Duodenal mucosa (tissue), 2 donors: ENCODE data around the gene PTPRN2.
A peak's percentile ranks its signal among the peaks of the same experiment; 100 is the strongest.
"Not testable (repeated sequence)": the region's sequence is repeated elsewhere in the genome, so short reads cannot be mapped to it uniquely, and the experiment has no call there.

Source experiments
- H3K27ac ChIP-seq: one replicate; pipeline ENCODE4 v1.7.0; 2013; ENCODE audit warnings: low read depth, low read length
- H3K27me3 ChIP-seq, 2 donors: one replicate each; pipeline ENCODE4 v1.7.0; 2013; ENCODE audit warnings: low read length in 2 of 2, control low read depth in 1 of 2; ENCODE audit not compliant: insufficient read depth in 2 of 2, control insufficient read depth in 1 of 2
- H3K36me3 ChIP-seq, 2 donors: one replicate each; pipeline ENCODE4 v1.7.0; 2013; ENCODE audit warnings: low read length in 2 of 2, control low read depth in 1 of 2; ENCODE audit not compliant: insufficient read depth in 2 of 2, control insufficient read depth in 1 of 2
- H3K4me1 ChIP-seq, 2 donors: one replicate each; pipeline ENCODE4 v1.7.0; 2013; ENCODE audit warnings: low read length in 2 of 2, control low read depth in 1 of 2; ENCODE audit not compliant: insufficient read depth in 2 of 2, control insufficient read depth in 1 of 2
- H3K4me3 ChIP-seq, 2 donors: one replicate each; pipeline ENCODE4 v1.7.0; 2013; ENCODE audit warnings: low read length in 2 of 2, low read depth in 1 of 2
- H3K9ac ChIP-seq, 2 donors: one replicate each; pipeline ENCODE4 v1.7.0; 2013; ENCODE audit warnings: low read length in 2 of 2, low read depth in 1 of 2
- H3K9me3 ChIP-seq, 2 donors: one replicate each; pipeline ENCODE4 v1.7.0; 2013; ENCODE audit warnings: low read length in 2 of 2, control low read depth in 1 of 2; ENCODE audit not compliant: control insufficient read depth in 1 of 2

Gene PTPRN2

DNA sequence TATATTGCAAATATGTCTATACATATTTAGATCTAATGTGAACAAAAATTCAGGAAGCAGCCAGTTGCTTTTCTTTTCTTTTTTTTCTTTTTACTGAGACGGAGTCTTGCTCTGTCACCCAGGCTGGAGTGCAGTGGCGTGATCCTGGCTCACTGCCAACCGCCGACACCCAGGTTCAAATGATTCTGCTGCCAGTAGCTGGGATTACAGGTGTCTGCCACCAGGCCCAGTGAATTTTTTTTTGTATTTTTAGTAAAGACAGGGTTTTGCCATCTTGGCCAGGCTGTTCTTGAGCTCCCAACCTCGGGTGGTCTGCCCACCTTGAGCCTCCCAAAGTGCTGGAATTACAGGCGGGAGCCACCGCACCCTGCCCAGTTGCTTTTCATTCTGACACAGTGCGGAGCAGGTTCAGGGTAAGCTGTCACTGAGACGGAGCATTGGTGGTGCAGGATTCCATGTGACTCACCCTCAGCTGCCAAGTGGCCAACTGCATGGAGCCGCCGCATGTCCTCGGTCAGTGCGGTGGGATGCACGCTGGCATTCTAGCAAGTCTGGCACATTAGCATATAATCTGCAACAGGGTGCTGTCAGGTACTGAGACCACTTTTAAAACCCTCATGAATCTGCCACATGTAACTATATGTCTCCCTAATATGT, 888.1 kb downstream of the PTPRN2 start:
- H3K9ac ChIP-seq = no peak overlapping the region
- H3K36me3 ChIP-seq = no peaks in the 10 kb centered on the region
- H3K4me1 ChIP-seq = no peaks in the 10 kb centered on the region
- no peak overlapping the region for H3K27ac ChIP-seq
- no peaks in the 10 kb centered on the region for H3K9me3 ChIP-seq
- H3K4me3 ChIP-seq = no peak overlapping the region
- H3K27me3 ChIP-seq = peaks cover 1 to 3% of the 10 kb centered on the region in 2 donors

DNA sequence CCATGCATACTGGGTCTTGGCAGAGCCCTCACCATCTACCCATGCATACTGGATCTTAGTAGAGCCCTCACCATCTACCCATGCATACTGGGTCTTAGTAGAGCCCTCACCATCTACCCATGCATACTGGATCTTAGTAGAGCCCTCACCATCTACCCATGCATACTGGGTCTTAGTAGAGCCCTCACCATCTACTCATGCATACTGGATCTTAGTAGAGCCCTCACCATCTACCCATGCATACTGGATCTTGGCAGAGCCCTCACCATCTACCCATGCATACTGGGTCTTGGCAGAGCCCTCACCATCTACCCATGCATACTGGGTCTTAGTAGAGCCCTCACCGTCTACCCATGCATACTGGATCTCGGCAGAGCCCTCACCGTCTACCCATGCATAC, 890.3 kb downstream of the PTPRN2 start:
- H3K27ac ChIP-seq, H3K9ac ChIP-seq, H3K36me3 ChIP-seq, H3K4me3 ChIP-seq, H3K9me3 ChIP-seq, H3K4me1 ChIP-seq: not testable (repeated sequence)
- peaks cover 11 to 13% of the 10 kb centered on the region in 2 donors for H3K27me3 ChIP-seq

DNA sequence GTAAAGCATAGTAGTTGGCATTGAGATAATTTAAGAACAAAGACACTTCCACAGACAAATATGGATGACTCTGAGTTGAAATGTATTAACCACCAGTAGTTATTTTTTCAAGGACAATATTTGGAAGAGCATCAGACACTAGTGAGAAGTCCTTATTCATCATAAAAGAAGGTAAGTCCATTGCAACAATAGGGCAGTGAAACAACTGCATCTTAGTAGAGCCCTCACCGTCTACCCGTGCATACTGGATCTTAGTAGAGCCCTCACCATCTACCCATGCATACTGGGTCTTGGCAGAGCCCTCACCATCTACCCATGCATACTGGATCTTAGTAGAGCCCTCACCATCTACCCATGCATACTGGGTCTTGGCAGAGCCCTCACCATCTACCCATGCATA, 892.0 kb downstream of the PTPRN2 start:
- not testable (repeated sequence) for H3K36me3 ChIP-seq, H3K9ac ChIP-seq, H3K4me3 ChIP-seq, H3K9me3 ChIP-seq, H3K4me1 ChIP-seq, H3K27ac ChIP-seq
- peaks cover 10 to 21% of the 10 kb centered on the region in 2 donors for H3K27me3 ChIP-seq

DNA sequence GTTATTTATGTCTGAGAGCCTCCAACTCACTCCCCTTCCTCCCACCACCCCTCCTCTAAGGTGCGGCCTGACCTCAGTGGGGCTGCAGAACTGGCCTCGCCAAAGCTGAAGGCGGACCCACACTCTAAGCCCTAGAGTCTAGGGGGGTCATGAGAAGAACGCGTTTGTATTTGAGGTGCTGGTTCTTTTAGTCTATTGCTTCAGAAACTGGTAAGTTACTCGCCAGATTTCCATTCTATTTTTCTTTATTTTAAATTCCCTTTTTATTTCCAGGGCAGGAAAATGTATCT, 893.3 kb downstream of the PTPRN2 start:
- H3K36me3 ChIP-seq = no peaks in the 10 kb centered on the region
- peaks cover 18 to 31% of the 10 kb centered on the region in 2 donors for H3K27me3 ChIP-seq
- no peak overlapping the region for H3K4me3 ChIP-seq
- H3K4me1 ChIP-seq = peaks cover 4 to 17% of the 10 kb centered on the region in 2 donors
- no peak overlapping the region for H3K27ac ChIP-seq
- H3K9me3 ChIP-seq = no peaks in the 10 kb centered on the region
- H3K9ac ChIP-seq = no peak overlapping the region

DNA sequence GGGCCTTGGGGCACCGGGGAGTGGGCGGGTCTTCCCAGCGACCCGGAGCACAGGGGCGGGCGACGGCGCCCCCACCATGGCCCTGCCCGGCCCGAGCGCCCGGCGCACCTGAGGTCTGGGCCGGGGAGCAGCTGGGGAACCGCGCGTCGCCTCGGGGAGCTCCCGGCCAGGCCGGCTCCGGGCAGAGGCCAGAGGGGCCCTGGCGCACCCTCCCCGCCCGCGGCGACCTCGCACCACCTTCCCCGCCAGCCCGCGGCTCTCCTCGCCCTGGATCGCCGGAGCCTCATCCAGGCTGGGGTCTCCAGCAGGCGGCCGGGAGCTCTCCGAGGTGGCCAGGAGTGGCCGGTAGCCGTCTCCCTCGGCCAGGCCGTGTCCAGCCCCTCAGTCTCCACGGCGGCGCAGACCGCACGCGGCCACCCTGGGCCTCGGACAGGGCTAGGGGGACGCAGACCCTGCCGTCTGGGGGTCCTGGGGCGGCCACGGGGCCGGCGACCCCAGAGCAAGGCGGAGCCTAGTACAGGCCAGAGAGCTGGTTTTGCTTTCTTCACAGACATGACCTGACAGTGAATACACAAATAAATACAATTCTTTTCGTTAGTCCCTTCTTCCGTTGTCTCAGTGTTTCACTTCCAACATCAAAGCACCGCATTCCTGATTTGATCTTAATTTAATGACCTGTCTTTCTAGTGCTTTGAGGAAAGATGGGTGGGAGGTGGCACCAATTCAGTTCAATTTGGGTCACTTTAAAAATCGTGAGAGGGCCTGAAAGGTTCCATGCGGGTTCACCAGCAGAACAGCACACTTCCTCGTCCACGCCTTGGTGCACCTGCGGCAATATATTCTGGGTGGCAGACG, 893.9 kb downstream of the PTPRN2 start:
- H3K4me3 ChIP-seq = no peak overlapping the region
- H3K27me3 ChIP-seq = peaks cover 22 to 34% of the 10 kb centered on the region in 2 donors
- H3K36me3 ChIP-seq = no peaks in the 10 kb centered on the region
- H3K27ac ChIP-seq = no peak overlapping the region
- peaks cover 4 to 18% of the 10 kb centered on the region in 2 donors for H3K4me1 ChIP-seq
- H3K9ac ChIP-seq = no peak overlapping the region
- no peaks in the 10 kb centered on the region for H3K9me3 ChIP-seq

DNA sequence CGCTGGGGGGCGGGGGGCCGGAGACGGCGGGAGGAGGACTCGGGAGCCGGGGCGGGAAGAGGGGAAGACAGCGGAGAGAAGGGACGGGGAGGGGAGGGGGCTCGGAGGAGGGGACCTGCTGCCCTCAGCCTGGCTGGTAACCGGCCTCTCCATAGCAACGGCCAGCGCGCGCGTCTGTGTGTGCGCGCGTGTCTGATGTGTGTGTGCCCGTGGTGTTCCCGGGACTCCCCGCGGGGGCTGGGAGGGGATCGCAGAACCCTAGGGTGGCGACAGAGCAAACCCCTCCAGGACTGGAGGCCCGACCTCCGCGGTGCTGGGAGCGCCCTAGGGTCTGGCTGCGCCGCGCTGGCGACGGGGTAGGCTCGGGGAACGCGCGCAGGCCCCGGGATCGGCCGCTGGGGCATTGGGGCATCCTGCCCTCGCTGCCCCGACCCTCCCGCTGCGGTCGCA, 894.5 kb downstream of the PTPRN2 start:
- Histone ChIP-seq H3K4me1 (peaks cover 4 to 18% of the 10 kb centered on the region in 2 donors), H3K36me3 (no peaks in the 10 kb centered on the region), H3K9ac (no peak overlapping the region), H3K9me3 (no peaks in the 10 kb centered on the region), H3K4me3 (no peak overlapping the region), H3K27me3 (peaks cover 28 to 41% of the 10 kb centered on the region in 2 donors), H3K27ac (no peak overlapping the region)

DNA sequence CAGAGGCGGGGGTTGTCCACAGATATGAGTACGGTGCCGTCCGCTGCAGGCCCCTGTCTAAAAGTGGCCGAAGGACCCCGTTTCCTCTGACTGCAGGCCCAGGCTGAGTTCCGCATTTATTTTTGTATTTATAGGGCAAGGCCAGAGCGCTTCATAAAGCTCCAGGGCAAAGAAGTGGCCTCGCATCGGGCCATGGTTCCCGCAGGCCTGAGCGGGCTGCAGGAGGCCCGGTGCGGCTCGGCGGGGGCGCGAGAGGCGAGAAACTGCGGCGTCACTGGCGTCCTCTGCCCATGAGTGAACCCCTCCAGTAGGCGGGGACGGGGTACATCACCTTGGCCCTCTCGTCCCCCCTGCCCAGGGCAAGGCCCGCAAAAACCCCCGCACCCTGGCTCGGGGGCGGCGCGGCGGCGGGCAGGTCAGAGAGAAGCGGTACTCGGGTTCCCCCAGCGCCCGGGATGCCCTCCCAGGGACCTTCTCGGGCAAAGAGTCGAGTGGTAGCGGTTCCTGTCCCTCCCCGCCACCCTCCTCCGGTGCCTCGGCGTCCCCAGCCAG, 895.1 kb downstream of the PTPRN2 start:
- H3K27me3 ChIP-seq = peaks cover 32 to 46% of the 10 kb centered on the region in 2 donors
- H3K4me3 ChIP-seq = no peak overlapping the region
- H3K4me1 ChIP-seq = peaks cover 4 to 18% of the 10 kb centered on the region in 2 donors
- no peaks in the 10 kb centered on the region for H3K36me3 ChIP-seq
- H3K9me3 ChIP-seq = no peaks in the 10 kb centered on the region
- H3K27ac ChIP-seq = no peak overlapping the region
- H3K9ac ChIP-seq = no peak overlapping the region

DNA sequence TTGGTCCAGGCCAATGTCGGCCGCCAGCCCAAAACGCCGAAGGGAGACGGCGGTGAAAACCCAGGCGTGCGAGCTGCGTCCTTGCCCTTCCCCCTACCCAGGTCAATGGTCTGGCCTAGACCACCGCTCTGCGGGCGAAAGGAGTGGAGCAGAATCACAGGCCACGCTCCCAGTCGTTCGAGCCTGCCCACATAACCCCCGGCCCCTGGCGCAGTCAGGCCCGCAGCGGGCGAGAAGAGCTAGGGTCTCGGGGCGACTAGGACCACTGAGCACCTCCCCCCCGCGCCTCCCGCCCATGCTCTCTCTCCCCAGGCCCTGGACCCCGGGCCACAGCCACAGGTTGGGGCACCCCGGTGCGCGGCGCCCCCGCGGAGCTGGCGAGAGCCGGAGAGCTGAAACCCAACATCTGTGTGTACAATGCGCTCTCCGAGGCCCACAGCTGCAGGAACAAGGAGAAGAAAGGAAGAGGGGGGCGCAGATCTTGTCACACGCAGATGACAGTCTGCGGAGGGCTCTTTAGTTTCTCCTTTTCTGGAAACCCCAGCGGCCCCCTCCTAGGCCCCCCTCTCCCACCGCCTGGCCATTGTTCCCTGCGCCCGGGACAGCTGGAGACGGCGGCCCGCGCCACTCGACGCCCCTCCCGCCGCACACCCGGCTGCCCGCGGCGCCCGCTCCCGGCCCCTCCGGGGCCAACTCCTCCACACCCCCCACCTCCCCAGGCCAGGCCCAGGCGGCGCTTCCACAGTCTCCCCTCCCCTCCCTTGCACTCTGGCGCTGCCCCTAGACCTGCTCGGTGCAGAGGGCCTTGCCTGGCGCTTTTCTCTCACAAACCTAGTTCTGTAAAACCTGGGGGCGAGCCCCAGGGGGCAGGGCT, 895.8 kb downstream of the PTPRN2 start:
- H3K27ac ChIP-seq = no peak overlapping the region
- H3K9me3 ChIP-seq = no peaks in the 10 kb centered on the region
- no peaks in the 10 kb centered on the region for H3K36me3 ChIP-seq
- peak overlapping the region; percentile 56 to 58 for H3K4me3 ChIP-seq
- peak overlapping the region in 1 of 2 donors; percentile 43 for H3K9ac ChIP-seq
- H3K27me3 ChIP-seq = peaks cover 37 to 52% of the 10 kb centered on the region in 2 donors
- H3K4me1 ChIP-seq = peaks cover 4 to 18% of the 10 kb centered on the region in 2 donors

DNA sequence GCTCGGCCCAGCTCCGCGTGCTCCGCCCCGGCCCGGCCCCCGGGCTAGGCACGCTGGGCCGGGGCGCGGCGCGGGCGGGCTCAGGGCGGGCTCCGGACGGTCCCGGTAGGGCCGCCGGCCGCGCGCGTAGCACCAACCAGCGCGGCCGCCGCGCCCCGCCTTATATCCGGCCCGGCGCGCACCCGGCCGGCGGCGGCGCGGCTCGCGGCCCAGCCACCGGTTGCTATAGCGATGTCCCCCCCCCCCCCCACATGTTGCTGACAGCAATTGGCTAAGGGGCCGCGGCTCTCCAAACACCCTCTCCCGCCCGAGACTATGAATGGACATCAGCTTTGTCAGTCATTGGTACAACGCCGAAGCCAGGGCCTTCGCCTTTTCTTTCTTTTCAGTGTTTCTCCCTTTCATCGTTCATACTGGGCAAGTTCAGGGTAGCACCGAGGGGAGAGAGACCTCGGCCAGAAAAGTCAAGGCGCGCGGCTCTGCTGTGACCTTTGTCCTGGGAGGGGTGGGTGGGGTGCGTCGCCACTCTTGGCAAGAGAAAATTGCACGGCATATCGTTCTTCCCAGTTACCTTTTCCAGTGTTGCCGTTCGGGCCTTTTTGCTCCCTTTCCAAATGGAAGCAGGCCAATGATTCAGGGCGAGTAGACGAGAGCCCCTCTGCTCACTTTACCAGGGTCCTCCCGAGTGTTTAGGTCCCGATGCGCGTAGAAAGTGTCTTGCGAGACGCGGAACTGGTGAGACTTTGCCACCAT, 896.6 kb downstream of the PTPRN2 start:
- no peak overlapping the region for H3K27ac ChIP-seq
- H3K36me3 ChIP-seq = no peaks in the 10 kb centered on the region
- H3K27me3 ChIP-seq = peaks cover 45 to 58% of the 10 kb centered on the region in 2 donors

More for the DNA sequence above, 896.6 kb downstream of the PTPRN2 start:
- Histone ChIP-seq H3K4me3 (peak overlapping the region; percentile 56 to 58), H3K9ac (peak overlapping the region in 1 of 2 donors; percentile 43), H3K4me1 (peaks cover 4 to 18% of the 10 kb centered on the region in 2 donors), H3K9me3 (no peaks in the 10 kb centered on the region)
